ENCODE data around the gene ZNF346.

DNA sequence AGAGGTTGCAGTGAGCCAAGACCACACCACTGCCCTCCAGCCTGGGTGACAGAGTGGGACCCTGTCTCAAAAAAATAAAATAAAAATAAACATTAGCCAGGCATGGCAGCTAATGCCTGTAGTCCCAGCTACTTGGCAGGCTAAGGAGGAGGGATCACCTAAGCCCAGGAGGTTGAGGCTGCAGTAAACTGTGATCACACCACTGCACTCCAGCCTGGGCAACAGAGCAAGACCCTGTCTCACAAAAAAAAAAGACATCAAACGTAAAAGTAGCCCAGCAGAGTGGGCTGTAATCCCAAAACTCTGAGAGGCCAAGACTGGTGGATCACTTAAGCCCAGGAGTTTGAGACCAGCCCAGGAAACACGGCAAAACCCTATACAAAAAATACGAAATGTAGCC lies 34.9 kb upstream of the ZNF346 start:
- TF ChIP-seq, protein P1, sequence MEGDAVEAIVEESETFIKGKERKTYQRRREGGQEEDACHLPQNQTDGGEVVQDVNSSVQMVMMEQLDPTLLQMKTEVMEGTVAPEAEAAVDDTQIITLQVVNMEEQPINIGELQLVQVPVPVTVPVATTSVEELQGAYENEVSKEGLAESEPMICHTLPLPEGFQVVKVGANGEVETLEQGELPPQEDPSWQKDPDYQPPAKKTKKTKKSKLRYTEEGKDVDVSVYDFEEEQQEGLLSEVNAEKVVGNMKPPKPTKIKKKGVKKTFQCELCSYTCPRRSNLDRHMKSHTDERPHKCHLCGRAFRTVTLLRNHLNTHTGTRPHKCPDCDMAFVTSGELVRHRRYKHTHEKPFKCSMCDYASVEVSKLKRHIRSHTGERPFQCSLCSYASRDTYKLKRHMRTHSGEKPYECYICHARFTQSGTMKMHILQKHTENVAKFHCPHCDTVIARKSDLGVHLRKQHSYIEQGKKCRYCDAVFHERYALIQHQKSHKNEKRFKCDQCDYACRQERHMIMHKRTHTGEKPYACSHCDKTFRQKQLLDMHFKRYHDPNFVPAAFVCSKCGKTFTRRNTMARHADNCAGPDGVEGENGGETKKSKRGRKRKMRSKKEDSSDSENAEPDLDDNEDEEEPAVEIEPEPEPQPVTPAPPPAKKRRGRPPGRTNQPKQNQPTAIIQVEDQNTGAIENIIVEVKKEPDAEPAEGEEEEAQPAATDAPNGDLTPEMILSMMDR (IDR thresholded peaks at IDR 0.05): no peak
- no peak for TF ChIP-seq POLR2A (IDR thresholded peaks at IDR 0.05)

Data from lower leg skin (tissue), 3 donors.